Upper lobe of right lung (tissue), 1 donor: ENCODE results near the gene ERCC6L. TPM values are rescaled to one million over a fixed set of nuclear protein-coding genes. Genes with fewer than 3 reads are reported as not detected.

Experiments used
- ATAC-seq: fragments of 200-7000 bp; cut with Tn5 transposase; one replicate; pipeline ENCODE4 v1.9.1; 2020; ENCODE audit warnings: mild to moderate bottlenecking, moderate library complexity
- DNase-seq: peaks from one replicate; pipeline ENCODE4 v3.0.0-alpha.2; 2020
- H3K27ac ChIP-seq: fragments of 200-600 bp; one replicate; pipeline ENCODE4 v1.8.0; 2022
- H3K27me3 ChIP-seq: fragments of 200-600 bp; one replicate; pipeline ENCODE4 v1.8.0; 2022; ENCODE audit warnings: mild to moderate bottlenecking
- H3K36me3 ChIP-seq: fragments of 200-600 bp; one replicate; pipeline ENCODE4 v1.8.0; 2022
- H3K4me1 ChIP-seq: fragments of 200-600 bp; one replicate; pipeline ENCODE4 v1.8.0; 2022
- H3K4me3 ChIP-seq: fragments of 200-600 bp; one replicate; pipeline ENCODE4 v1.8.0; 2022; ENCODE audit warnings: mild to moderate bottlenecking
- H3K9me3 ChIP-seq: fragments of 200-600 bp; one replicate; pipeline ENCODE4 v1.8.0; 2022
- CTCF ChIP-seq: fragments of 200-600 bp; IDR thresholded peaks from one replicate; pipeline ENCODE4 v1.8.0; 2022; ENCODE audit warnings: antibody characterized with exemption
- intact Hi-C: fragments of 100-400 bp; cut with DNase I; formaldehyde crosslinking; loops from one replicate; pipeline ENCODE4 v1.11.0; 2022
- total RNA-seq: library from RNA; stranded (reverse); fragmentation: NEBNext Ultra II Directional; extraction: Animal tissue kit (Norgen Biotek cat#: 25700); gene quantifications from one replicate; pipeline ENCODE4 v1.2.1, GENCODE V29; 2021
- donor health status: DM: no; HTN: yes; CAD: no; lungs with severe emphysema.

The ERCC6L gene
- total RNA-seq, 1 donor from 2014 or later, result not detected

- no peaks in the 10 kb centered on the region for H3K4me1 ChIP-seq
- no peaks in the 10 kb centered on the region for H3K9me3 ChIP-seq
- H3K27me3 ChIP-seq, result no peaks in the 10 kb centered on the region
- H3K36me3 ChIP-seq, result peaks cover 37% of the 10 kb centered on the region
- DNase-seq (no peak), ATAC-seq (no peak)
- no peak overlapping the region for H3K27ac ChIP-seq
- no peak for TF ChIP-seq CTCF
- H3K4me3 ChIP-seq, result no peak overlapping the region
- intact Hi-C loops, result no loop called here
Measured at GRCh38 chrX:72269671-72270251, 30.9 kb upstream of the ERCC6L start.

GRCh38 chrX:72268597-72269365 lies 30.0 kb upstream of the ERCC6L start:
- no peak overlapping the region for H3K27ac ChIP-seq
- peaks cover 27% of the 10 kb centered on the region for H3K36me3 ChIP-seq
- DNase-seq (no peak), ATAC-seq (no peak)
- TF ChIP-seq CTCF, result no peak
- H3K9me3 ChIP-seq, result no peaks in the 10 kb centered on the region
- no peaks in the 10 kb centered on the region for H3K4me1 ChIP-seq
- intact Hi-C loops, result no loop called here
- H3K4me3 ChIP-seq, result no peak overlapping the region
- no peaks in the 10 kb centered on the region for H3K27me3 ChIP-seq

GRCh38 chrX:72265263-72265662 lies 26.4 kb upstream of the ERCC6L start:
- H3K27ac ChIP-seq, result no peak overlapping the region
- no peak overlapping the region for H3K4me3 ChIP-seq
- no peaks in the 10 kb centered on the region for H3K36me3 ChIP-seq
- DNase-seq, result no peak
- TF ChIP-seq CTCF, result no peak
- intact Hi-C loops, result no loop called here
- H3K4me1 ChIP-seq, result no peaks in the 10 kb centered on the region
- ATAC-seq, result no peak
- H3K27me3 ChIP-seq, result no peaks in the 10 kb centered on the region
- no peaks in the 10 kb centered on the region for H3K9me3 ChIP-seq

DNA sequence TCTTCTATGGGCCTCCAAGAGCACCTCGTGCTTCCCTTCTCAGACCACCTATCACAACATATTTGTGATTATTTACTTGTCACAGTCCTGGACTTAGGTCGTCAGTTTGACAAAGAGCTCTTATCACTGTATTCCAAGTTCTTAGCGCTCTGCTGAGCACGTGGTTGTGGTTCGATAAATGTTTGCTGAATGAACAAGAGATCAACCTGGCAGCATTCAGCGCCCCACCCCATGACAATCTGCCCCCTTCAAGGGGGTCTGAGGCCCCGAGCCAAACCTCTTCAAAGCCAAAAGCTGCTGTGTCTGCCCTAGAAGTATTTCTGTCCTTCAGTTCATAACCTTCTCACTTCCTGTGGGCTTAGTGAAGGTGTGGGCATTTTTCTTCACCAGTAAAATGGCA lies 23.2 kb upstream of the ERCC6L start:
- no peak for ATAC-seq
- DNase-seq, result no peak
- Histone ChIP-seq H3K27ac (no peak overlapping the region), H3K36me3 (no peaks in the 10 kb centered on the region), H3K4me3 (no peak overlapping the region), H3K27me3 (no peaks in the 10 kb centered on the region), H3K4me1 (no peaks in the 10 kb centered on the region), H3K9me3 (no peaks in the 10 kb centered on the region)
- intact Hi-C loops, result no loop called here
- TF ChIP-seq CTCF, result no peak

- Histone ChIP-seq H3K9me3 (no peaks in the 10 kb centered on the region), H3K27me3 (no peaks in the 10 kb centered on the region), H3K27ac (no peak overlapping the region), H3K36me3 (no peaks in the 10 kb centered on the region), H3K4me3 (no peak overlapping the region), H3K4me1 (no peaks in the 10 kb centered on the region)
- intact Hi-C loops, result no loop called here
- TF ChIP-seq CTCF, result no peak
- DNase-seq (no peak), ATAC-seq (no peak)
Measured at GRCh38 chrX:72260448-72260847, 21.6 kb upstream of the ERCC6L start.
